GM12801 (cell line): ENCODE results near the gene CALN1.

Source experiments
- CTCF ChIP-seq: IDR thresholded peaks from one replicate; pipeline ENCODE4 v1.5.1; 2011; ENCODE audit warnings: control low read depth; ENCODE audit not compliant: insufficient read length; ENCODE audit errors: extremely low read depth

The CALN1 gene

GRCh38 chr7:72298912-72299311 lies 113.2 kb downstream of the CALN1 start:
- no peak for TF ChIP-seq CTCF

GRCh38 chr7:72298091-72298490 lies 114.0 kb downstream of the CALN1 start:
- TF ChIP-seq CTCF: no peak

GRCh38 chr7:72297636-72298035 lies 114.5 kb downstream of the CALN1 start:
- TF ChIP-seq CTCF: no peak

GRCh38 chr7:72292794-72293193 lies 119.3 kb downstream of the CALN1 start:
- TF ChIP-seq CTCF: no peak

DNA sequence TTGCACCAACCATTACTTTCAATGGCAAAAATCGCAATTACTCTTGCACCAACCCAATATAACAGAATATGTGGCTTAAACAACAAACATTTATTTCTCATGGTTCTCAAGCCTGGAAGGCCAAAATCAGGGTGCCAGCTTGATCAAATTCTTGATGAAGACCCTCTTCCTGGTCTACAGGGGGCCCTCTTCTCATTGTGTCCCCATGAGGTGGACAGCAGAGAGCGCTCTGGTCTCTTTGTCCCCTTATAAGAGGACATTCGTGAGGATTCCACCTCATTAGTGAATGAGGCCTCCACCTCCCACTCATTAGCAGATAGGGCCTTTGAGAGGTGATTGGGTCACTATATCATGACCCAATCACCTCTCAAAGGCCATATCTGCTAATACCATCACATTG lies 120.0 kb downstream of the CALN1 start:
- TF ChIP-seq CTCF: no peak

GRCh38 chr7:72286519-72286918 lies 125.6 kb downstream of the CALN1 start:
- no peak for TF ChIP-seq CTCF

DNA sequence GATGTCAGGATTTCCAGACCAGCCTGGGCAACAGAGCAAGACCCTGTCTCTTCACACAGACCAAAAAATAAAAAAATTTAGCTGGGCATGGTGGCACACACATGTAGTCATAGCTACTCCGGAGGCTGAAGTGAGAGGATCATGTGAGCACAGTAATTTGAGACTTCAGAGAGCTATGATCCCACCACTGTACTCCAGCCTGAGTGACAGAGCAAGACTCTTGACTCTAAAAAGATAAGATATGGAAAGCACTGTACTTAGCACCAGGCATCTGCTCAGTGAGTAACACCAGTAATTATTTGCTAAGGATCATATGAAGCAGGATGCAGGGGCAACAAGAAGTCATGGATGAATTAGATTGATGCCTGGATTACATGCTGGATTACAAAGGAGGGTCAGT lies 128.8 kb downstream of the CALN1 start:
- TF ChIP-seq CTCF: no peak

GRCh38 chr7:72281308-72281707 lies 130.8 kb downstream of the CALN1 start:
- TF ChIP-seq CTCF: no peak
